Bronchial epithelial cell (primary cell): ENCODE measurements around the gene HMCN1. TPM values are rescaled to one million over a fixed set of nuclear protein-coding genes. Genes with fewer than 3 reads are reported as not detected.

Experiments used
- DNase-seq: peaks from one replicate; pipeline ENCODE4 v3.0.0-alpha.2; 2010; ENCODE audit warnings: low read depth
- FAIRE-seq: peaks from 2 replicates; lab custom pipeline; 2011; peaks lifted over from hg19 to GRCh38; lab: Jason Lieb, UNC
- H3K27me3 ChIP-seq: 2 replicates; pipeline ENCODE4 v1.5.1; 2011; ENCODE audit warnings: low read length; ENCODE audit not compliant: control insufficient read depth, insufficient read depth
- H3K36me3 ChIP-seq: 2 replicates; pipeline ENCODE4 v1.5.1; 2011; ENCODE audit warnings: low read length; ENCODE audit not compliant: control insufficient read depth, insufficient read depth
- H3K4me3 ChIP-seq: 2 replicates; pipeline ENCODE4 v1.5.1; 2011; ENCODE audit warnings: mild to moderate bottlenecking, low read depth, low read length, control low read depth
- CTCF ChIP-seq: IDR thresholded peaks from 2 replicates; pipeline ENCODE4 v1.5.1; 2011; ENCODE audit warnings: mild to moderate bottlenecking, moderate library complexity, low read length, control low read depth, inconsistent platforms; ENCODE audit not compliant: insufficient read depth, severe bottlenecking
- total RNA-seq: library from RNA; depleted of rRNA; stranded (reverse); fragments of >200 nt; gene quantifications from 2 replicates; pipeline ENCODE4 v1.2.1, GENCODE V29; 2014

HMCN1 gene
- total RNA-seq, 1 donor from 2014 or later: 1.1 TPM

GRCh38 chr1:185808631-185809030 lies 74.4 kb downstream of the HMCN1 start:
- no peak for TF ChIP-seq CTCF
- H3K36me3 ChIP-seq: no peaks in the 10 kb centered on the region
- DNase-seq: no peak
- H3K4me3 ChIP-seq: no peak overlapping the region
- FAIRE-seq: no peak
- no peaks in the 10 kb centered on the region for H3K27me3 ChIP-seq

GRCh38 chr1:185811073-185811709 lies 77.0 kb downstream of the HMCN1 start:
- Histone ChIP-seq H3K36me3 (no peaks in the 10 kb centered on the region), H3K4me3 (no peak overlapping the region), H3K27me3 (no peaks in the 10 kb centered on the region)
- DNase-seq (no peak), FAIRE-seq (no peak)
- TF ChIP-seq CTCF: no peak

GRCh38 chr1:185812934-185813333 lies 78.7 kb downstream of the HMCN1 start:
- H3K4me3 ChIP-seq: no peak overlapping the region
- FAIRE-seq (no peak), DNase-seq (no peak)
- no peaks in the 10 kb centered on the region for H3K36me3 ChIP-seq
- no peaks in the 10 kb centered on the region for H3K27me3 ChIP-seq
- no peak for TF ChIP-seq CTCF

GRCh38 chr1:185813401-185813979 lies 79.3 kb downstream of the HMCN1 start:
- DNase-seq: peak; percentile 65
- Histone ChIP-seq H3K27me3 (no peaks in the 10 kb centered on the region), H3K36me3 (no peaks in the 10 kb centered on the region), H3K4me3 (no peak overlapping the region)
- TF ChIP-seq CTCF: peak; percentile 44
- no peak for FAIRE-seq

GRCh38 chr1:185816460-185816859 lies 82.3 kb downstream of the HMCN1 start:
- Histone ChIP-seq H3K36me3 (no peaks in the 10 kb centered on the region), H3K4me3 (no peak overlapping the region), H3K27me3 (no peaks in the 10 kb centered on the region)
- no peak for FAIRE-seq
- DNase-seq: peak; percentile 12
- TF ChIP-seq CTCF: no peak
